ENCODE data around the gene FASTK. TPM values are rescaled to one million over a fixed set of nuclear protein-coding genes. Genes with fewer than 3 reads are reported as not detected.

FASTK gene
- total RNA-seq, 1 experiment from 2014 or later: 95.0 TPM

GRCh38 chr7:151102991-151103390 is 22.4 kb upstream of the FASTK start:
- POLR2A ChIA-PET: no interaction called here
- H3K9me3 ChIP-seq (ENCODE audit: control insufficient read depth, insufficient read depth, low read depth, low read length): no peaks in the 10 kb centered on the region
- no peak for TF ChIP-seq REST (IDR thresholded peaks at IDR 0.05; ENCODE audit: insufficient read depth in 1 of 2, low read depth in 2 of 2, low read length in 1 of 2)
- TF ChIP-seq TCF7L2 (IDR thresholded peaks at IDR 0.05; ENCODE audit: low read depth, low read length): no peak
- TF ChIP-seq POLR2AphosphoS5 (IDR thresholded peaks at IDR 0.05; ENCODE audit: low read depth, low read length): no peak
- TF ChIP-seq, protein P1, sequence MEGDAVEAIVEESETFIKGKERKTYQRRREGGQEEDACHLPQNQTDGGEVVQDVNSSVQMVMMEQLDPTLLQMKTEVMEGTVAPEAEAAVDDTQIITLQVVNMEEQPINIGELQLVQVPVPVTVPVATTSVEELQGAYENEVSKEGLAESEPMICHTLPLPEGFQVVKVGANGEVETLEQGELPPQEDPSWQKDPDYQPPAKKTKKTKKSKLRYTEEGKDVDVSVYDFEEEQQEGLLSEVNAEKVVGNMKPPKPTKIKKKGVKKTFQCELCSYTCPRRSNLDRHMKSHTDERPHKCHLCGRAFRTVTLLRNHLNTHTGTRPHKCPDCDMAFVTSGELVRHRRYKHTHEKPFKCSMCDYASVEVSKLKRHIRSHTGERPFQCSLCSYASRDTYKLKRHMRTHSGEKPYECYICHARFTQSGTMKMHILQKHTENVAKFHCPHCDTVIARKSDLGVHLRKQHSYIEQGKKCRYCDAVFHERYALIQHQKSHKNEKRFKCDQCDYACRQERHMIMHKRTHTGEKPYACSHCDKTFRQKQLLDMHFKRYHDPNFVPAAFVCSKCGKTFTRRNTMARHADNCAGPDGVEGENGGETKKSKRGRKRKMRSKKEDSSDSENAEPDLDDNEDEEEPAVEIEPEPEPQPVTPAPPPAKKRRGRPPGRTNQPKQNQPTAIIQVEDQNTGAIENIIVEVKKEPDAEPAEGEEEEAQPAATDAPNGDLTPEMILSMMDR (IDR thresholded peaks at IDR 0.05): no peak
- TF ChIP-seq SIN3A (IDR thresholded peaks at IDR 0.05; ENCODE audit: borderline replicate concordance, insufficient read depth, low read depth, low read length): no peak
- ATAC-seq (no peak), DNase-seq (ENCODE audit: low read depth, low spot score) (no peak)
- H3K27me3 ChIP-seq (ENCODE audit: control insufficient read depth, insufficient read depth, low read length): no peaks in the 10 kb centered on the region
- in situ Hi-C loops (cut with HindIII; ENCODE audit: low pct_unique_long_range_greater_than_20kb, low sequenced_read_pairs): no loop called here
- H3K4me3 ChIP-seq (ENCODE audit: low read depth in 2 of 2, low read length in 2 of 2): no peak overlapping the region
- BruUV-seq (replicated peaks): no TSS peak
- no peaks in the 10 kb centered on the region for H3K4me1 ChIP-seq (ENCODE audit: control insufficient read depth, insufficient read depth, low read length)
- CTCF ChIA-PET: no interaction called here
- H3K27ac ChIP-seq (ENCODE audit: low read length): no peak overlapping the region
- no peaks in the 10 kb centered on the region for H3K36me3 ChIP-seq (ENCODE audit: control insufficient read depth, insufficient read depth, low read length)
- intact Hi-C loops (cut with micrococcal nuclease; ENCODE audit: unreplicated experiment): no loop called here

GRCh38 chr7:151101621-151102396 is 21.2 kb upstream of the FASTK start:
- intact Hi-C loops (cut with micrococcal nuclease; ENCODE audit: unreplicated experiment) (no loop called here), in situ Hi-C loops (cut with HindIII; ENCODE audit: low pct_unique_long_range_greater_than_20kb, low sequenced_read_pairs) (no loop called here)
- ATAC-seq (no peak), DNase-seq (ENCODE audit: low read depth, low spot score) (no peak)
- no peaks in the 10 kb centered on the region for H3K27me3 ChIP-seq (ENCODE audit: control insufficient read depth, insufficient read depth, low read length)
- CTCF ChIA-PET: no interaction called here
- POLR2A ChIA-PET: no interaction called here
- BruUV-seq (replicated peaks): no TSS peak
- no peaks in the 10 kb centered on the region for H3K4me1 ChIP-seq (ENCODE audit: control insufficient read depth, insufficient read depth, low read length)
- no peak overlapping the region for H3K27ac ChIP-seq (ENCODE audit: low read length)
- H3K36me3 ChIP-seq (ENCODE audit: control insufficient read depth, insufficient read depth, low read length): no peaks in the 10 kb centered on the region
- H3K9me3 ChIP-seq (ENCODE audit: control insufficient read depth, insufficient read depth, low read depth, low read length): no peaks in the 10 kb centered on the region
- TF ChIP-seq SIN3A (IDR thresholded peaks at IDR 0.05; ENCODE audit: borderline replicate concordance, insufficient read depth, low read depth, low read length) (no peak), POLR2AphosphoS5 (IDR thresholded peaks at IDR 0.05; ENCODE audit: low read depth, low read length) (no peak), REST (IDR thresholded peaks at IDR 0.05; ENCODE audit: insufficient read depth in 1 of 2, low read depth in 2 of 2, low read length in 1 of 2) (no peak), TCF7L2 (IDR thresholded peaks at IDR 0.05; ENCODE audit: low read depth, low read length) (no peak)
- TF ChIP-seq, protein P1 (IDR thresholded peaks at IDR 0.05): no peak
- no peak overlapping the region for H3K4me3 ChIP-seq (ENCODE audit: low read depth in 2 of 2, low read length in 2 of 2)
